ENCODE results near the gene LIX1.

The LIX1 gene

DNA sequence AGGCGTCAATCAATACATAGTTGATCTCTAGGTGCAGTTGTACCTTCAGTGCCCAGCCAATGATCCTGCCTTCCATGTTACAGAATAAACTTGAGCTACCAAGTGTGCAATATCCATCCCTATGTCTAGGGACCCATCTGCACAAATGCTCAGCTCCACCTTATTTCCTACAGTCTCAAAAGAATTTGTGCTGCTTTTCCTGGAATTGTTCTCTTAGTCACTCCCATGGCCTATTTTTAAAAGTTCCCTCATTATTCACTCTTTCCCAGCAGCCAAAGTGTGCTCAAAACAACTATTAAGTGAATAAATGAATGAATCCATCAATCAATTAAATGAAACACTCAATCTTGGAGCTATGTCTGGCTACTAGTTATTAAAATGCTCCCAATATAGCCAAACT, 14.7 kb downstream of the LIX1 start:
- DNase-seq (ENCODE audit: low read depth, low spot score) = no peak
- H3K4me3 ChIP-seq (ENCODE audit: low read depth, low read length) = no peak overlapping the region
- TF ChIP-seq, protein P1, sequence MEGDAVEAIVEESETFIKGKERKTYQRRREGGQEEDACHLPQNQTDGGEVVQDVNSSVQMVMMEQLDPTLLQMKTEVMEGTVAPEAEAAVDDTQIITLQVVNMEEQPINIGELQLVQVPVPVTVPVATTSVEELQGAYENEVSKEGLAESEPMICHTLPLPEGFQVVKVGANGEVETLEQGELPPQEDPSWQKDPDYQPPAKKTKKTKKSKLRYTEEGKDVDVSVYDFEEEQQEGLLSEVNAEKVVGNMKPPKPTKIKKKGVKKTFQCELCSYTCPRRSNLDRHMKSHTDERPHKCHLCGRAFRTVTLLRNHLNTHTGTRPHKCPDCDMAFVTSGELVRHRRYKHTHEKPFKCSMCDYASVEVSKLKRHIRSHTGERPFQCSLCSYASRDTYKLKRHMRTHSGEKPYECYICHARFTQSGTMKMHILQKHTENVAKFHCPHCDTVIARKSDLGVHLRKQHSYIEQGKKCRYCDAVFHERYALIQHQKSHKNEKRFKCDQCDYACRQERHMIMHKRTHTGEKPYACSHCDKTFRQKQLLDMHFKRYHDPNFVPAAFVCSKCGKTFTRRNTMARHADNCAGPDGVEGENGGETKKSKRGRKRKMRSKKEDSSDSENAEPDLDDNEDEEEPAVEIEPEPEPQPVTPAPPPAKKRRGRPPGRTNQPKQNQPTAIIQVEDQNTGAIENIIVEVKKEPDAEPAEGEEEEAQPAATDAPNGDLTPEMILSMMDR (IDR thresholded peaks at IDR 0.05; ENCODE audit: insufficient read depth, low read length, missing control alignments) = no peak
- ChIA-PET POLR2A (interaction anchor here (0.6 kb wide), 1 partner anchor 274 kb away, joined by 3 read pairs; no protein-coding TSS in a partner anchor), CTCF (interaction anchor here (1.2 to 3.0 kb wide), 2 partner anchors 18 to 34 kb away, joined by 3 to 8 read pairs; no protein-coding TSS in a partner anchor)

DNA sequence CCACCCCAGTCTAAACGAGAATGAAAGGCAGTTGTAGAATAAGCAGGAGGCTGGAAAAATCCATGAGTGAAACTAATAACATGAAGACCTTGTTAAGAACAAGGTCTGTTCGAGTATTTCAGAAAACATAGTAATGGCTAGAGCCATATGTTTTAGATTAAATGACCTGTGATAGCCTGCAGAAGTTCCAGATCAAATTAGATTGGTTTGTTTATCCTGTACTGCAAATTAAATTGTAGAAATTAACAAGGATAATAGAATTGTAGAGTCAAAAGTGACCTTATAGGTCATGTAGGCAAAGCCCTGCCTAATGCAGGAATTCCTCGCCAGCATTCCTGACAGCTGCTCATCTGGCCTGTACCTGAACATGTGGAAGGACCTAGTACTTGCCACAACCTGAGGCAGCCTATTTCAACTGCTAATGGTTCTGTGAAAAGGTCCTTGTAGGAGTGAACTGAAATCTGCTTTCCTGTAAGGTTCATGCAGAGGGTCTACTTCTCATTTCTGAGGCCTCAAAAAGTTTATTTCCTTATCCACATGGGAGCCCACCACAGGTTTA, 17.2 kb downstream of the LIX1 start:
- ChIA-PET POLR2A (no interaction called here), CTCF (no interaction called here)
- TF ChIP-seq, protein P1 (IDR thresholded peaks at IDR 0.05; ENCODE audit: insufficient read depth, low read length, missing control alignments) = no peak
- H3K4me3 ChIP-seq (ENCODE audit: low read depth, low read length) = no peak overlapping the region
- no peak for DNase-seq (ENCODE audit: low read depth, low spot score)

DNA sequence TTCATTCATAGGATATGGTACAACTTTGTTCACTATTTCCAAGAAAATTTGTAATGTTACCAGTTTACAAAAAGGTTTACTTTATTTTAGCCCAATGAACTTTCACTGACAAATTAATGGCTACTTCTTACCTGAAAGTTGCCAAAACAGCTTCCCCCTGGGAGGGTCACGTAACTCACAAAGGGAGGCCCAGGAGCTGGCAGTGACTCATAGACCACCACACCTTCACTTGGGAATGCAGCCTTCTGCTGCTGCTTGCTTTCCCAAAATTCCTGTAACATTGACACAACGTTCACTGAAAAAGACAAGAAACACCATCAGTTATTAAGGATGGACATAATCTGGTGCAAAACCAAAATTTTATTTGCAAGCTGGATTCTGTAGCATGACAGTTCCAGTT, 18.1 kb downstream of the LIX1 start:
- POLR2A ChIA-PET = no interaction called here
- DNase-seq (ENCODE audit: low read depth, low spot score) = no peak
- TF ChIP-seq, protein P1 (IDR thresholded peaks at IDR 0.05; ENCODE audit: insufficient read depth, low read length, missing control alignments) = no peak
- CTCF ChIA-PET = no interaction called here
- no peak overlapping the region for H3K4me3 ChIP-seq (ENCODE audit: low read depth, low read length)

DNA sequence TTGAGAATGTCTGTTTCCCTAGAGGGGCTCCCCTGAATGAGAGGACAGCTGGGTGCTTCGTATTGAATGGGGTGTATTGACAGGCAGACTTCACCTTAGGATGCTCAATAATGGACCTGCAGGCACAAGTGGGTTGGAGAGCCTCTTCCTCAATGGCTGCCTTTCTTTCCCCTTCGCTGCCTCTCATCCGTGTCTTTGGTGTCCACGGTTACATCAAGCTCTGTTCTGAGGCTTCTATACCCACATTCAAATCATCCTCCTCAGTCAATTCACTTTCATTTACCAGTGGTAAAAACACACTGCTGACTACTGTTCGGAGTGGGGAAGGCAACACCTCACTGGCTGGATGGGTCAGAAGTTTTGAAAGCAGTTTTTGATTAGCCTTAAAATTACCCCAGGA, 20.6 kb downstream of the LIX1 start:
- TF ChIP-seq, protein P1 (IDR thresholded peaks at IDR 0.05; ENCODE audit: insufficient read depth, low read length, missing control alignments) = no peak
- ChIA-PET CTCF (interaction anchor here (1.2 to 1.4 kb wide), 2 partner anchors 21 to 40 kb away, joined by 3 to 4 read pairs; partner anchors contain the start of gene LIX1), POLR2A (no interaction called here)
- no peak for DNase-seq (ENCODE audit: low read depth, low spot score)
- H3K4me3 ChIP-seq (ENCODE audit: low read depth, low read length) = no peak overlapping the region

DNA sequence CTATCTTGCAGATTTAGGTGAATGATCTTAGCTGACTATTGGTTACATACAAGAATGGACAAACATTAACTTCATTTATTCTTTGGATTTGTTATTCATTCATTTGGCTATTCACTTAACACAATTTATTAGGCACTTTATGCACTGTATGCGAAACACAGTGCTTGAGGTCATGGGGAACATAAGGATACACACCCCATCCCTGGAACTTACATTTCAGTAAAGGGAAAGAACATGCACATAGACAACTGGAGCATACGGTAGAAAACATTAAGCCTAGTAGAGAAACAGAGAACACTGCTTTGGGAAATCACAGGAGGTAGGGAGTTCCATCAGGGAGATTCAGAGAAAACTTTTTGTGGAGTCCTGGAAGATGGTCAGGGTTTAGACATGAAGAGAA, 22.2 kb downstream of the LIX1 start:
- TF ChIP-seq, protein P1 (IDR thresholded peaks at IDR 0.05; ENCODE audit: insufficient read depth, low read length, missing control alignments) = no peak
- POLR2A ChIA-PET = no interaction called here
- no peak overlapping the region for H3K4me3 ChIP-seq (ENCODE audit: low read depth, low read length)
- CTCF ChIA-PET = no interaction called here
- no peak for DNase-seq (ENCODE audit: low read depth, low spot score)

DNA sequence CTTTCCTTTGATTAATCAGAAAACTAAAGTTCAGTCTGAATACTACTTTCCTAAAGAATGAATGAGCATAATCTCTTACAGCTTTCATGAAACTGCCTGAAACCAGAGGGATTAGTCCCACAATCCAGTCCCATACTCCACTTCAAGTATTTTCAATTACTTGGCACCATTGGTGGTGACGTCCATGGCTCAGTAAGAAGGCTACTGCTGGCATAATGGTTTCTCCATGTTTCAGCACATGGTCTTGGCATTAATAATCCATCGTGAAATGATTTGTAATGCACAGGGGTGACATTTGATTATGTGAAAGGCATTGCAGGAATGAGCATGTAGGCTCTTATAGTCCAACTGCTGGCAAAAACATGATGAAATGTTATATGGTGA, 23.4 kb downstream of the LIX1 start:
- ChIA-PET CTCF (no interaction called here), POLR2A (no interaction called here)
- TF ChIP-seq, protein P1 (IDR thresholded peaks at IDR 0.05; ENCODE audit: insufficient read depth, low read length, missing control alignments) = no peak
- no peak overlapping the region for H3K4me3 ChIP-seq (ENCODE audit: low read depth, low read length)
- DNase-seq (ENCODE audit: low read depth, low spot score) = no peak

Data from AG04449 (cell line).